Ishikawa (cell line): ENCODE measurements around the gene ZNF414.

Source experiments
- EGR1 ChIP-seq: IDR thresholded peaks from 2 replicates; pipeline ENCODE4 v1.6.1; 2012
- RAD21 ChIP-seq: IDR thresholded peaks from 2 replicates; pipeline ENCODE4 v1.6.1; 2012; ENCODE audit warnings: low read depth

GRCh38 chr19:8463365-8463764, 50.6 kb downstream of the ZNF414 start:
- TF ChIP-seq RAD21 (no peak), EGR1 (no peak)
